Prostate gland (tissue), 2 donors: Measurements from ENCODE around the gene FFAR1.

Experiments used
- POLR2A ChIP-seq: fragments of 450-650 bp; IDR thresholded peaks from one replicate; pipeline ENCODE4 v1.6.1; 2016; ENCODE audit warnings: antibody characterized with exemption, mild to moderate bottlenecking
- POLR2AphosphoS5 ChIP-seq: sonication (generic); formaldehyde crosslinking; IDR thresholded peaks from one replicate; pipeline ENCODE4 v1.6.1; 2017; ENCODE audit warnings: antibody characterized with exemption
- TF ChIP-seq, protein P1 (sequence below), 4 experiments: fragments of 200-600 bp in 2 of 4; fragments of 450-650 bp in 2 of 4; sonication (generic) in 2 of 4; IDR thresholded peaks; 1 replicate in 3 of 4; 2 replicates in 1 of 4; pipeline ENCODE4 v1.5.1; 2016 to 2019; ENCODE audit warnings: antibody characterized with exemption in 4 of 4, mild to moderate bottlenecking in 2 of 4, moderate library complexity in 2 of 4

DNA sequence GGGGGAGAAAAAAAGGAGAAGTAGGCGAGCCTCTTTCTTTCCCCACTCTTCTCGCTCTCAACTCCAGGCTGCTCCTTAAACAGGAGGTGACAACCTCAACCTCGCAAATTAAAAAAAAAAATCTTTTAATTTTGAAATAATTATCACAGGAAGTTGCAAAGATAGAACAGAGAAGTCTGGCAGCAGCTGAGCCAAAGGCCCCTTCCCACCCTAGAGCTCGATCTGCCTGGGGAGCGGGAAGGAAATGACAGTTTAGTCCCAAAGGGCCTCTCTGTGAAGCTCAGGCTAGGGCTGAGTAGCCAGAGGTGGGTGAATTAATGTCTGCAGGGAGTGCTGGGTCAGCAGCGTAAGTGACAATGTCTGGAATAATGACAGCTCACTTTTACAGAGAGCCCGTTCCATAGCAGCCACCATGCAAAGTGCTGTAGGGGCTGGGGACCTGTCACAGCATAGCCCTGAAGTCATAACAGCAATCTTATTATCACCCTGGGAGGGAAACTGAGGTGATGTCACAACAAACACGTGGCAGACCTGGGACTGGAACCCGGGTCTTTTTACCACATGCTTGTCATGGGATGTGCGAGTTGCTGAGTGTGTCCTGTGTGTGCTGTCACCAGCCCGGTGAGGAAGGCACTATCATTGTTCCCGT lies 27.5 kb upstream of the FFAR1 start:
- TF ChIP-seq, protein P1, sequence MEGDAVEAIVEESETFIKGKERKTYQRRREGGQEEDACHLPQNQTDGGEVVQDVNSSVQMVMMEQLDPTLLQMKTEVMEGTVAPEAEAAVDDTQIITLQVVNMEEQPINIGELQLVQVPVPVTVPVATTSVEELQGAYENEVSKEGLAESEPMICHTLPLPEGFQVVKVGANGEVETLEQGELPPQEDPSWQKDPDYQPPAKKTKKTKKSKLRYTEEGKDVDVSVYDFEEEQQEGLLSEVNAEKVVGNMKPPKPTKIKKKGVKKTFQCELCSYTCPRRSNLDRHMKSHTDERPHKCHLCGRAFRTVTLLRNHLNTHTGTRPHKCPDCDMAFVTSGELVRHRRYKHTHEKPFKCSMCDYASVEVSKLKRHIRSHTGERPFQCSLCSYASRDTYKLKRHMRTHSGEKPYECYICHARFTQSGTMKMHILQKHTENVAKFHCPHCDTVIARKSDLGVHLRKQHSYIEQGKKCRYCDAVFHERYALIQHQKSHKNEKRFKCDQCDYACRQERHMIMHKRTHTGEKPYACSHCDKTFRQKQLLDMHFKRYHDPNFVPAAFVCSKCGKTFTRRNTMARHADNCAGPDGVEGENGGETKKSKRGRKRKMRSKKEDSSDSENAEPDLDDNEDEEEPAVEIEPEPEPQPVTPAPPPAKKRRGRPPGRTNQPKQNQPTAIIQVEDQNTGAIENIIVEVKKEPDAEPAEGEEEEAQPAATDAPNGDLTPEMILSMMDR (IDR thresholded peaks at IDR 0.05): no peak
- no peak for TF ChIP-seq POLR2A
- no peak for TF ChIP-seq POLR2AphosphoS5
